Smooth muscle cell (in vitro differentiated cells): Measurements from ENCODE around the gene CRNKL1. TPM values are rescaled to one million over a fixed set of nuclear protein-coding genes. Genes with fewer than 3 reads are reported as not detected.

ENCODE experiments used
- DNase-seq: peaks from one replicate; lab custom pipeline; 2025; ENCODE audit not compliant: unreplicated experiment; lab: John Stamatoyannopoulos, UW
- H2AFZ ChIP-seq: fragments of 200-600 bp; sonication (generic); 2 replicates; pipeline ENCODE4 v1.6.0; 2016; ENCODE audit warnings: antibody characterized with exemption, low read depth, mild to moderate bottlenecking
- H3F3A ChIP-seq: fragments of 200-600 bp; sonication (generic); 2 replicates; pipeline ENCODE4 v1.6.0; 2017; ENCODE audit warnings: antibody characterized with exemption, low read depth
- H3K27ac ChIP-seq: fragments of 200-600 bp; sonication (generic); 2 replicates; pipeline ENCODE4 v1.5.1; 2016; ENCODE audit warnings: low read depth, mild to moderate bottlenecking
- H3K27me3 ChIP-seq: fragments of 200-600 bp; sonication (generic); 2 replicates; pipeline ENCODE4 v1.6.1; 2016; ENCODE audit warnings: low read depth, mild to moderate bottlenecking
- H3K36me3 ChIP-seq: fragments of 200-600 bp; sonication (generic); 2 replicates; pipeline ENCODE4 v1.5.1; 2016; ENCODE audit warnings: low read depth
- H3K4me1 ChIP-seq: fragments of 200-600 bp; sonication (generic); 2 replicates; pipeline ENCODE4 v1.5.1; 2016; ENCODE audit warnings: low read depth
- H3K4me2 ChIP-seq: fragments of 200-600 bp; sonication (generic); 2 replicates; pipeline ENCODE4 v1.6.0; 2016; ENCODE audit warnings: mild to moderate bottlenecking
- H3K4me3 ChIP-seq: fragments of 200-600 bp; sonication (generic); 2 replicates; pipeline ENCODE4 v1.5.1; 2016; ENCODE audit warnings: mild to moderate bottlenecking
- H3K79me2 ChIP-seq: fragments of 200-600 bp; sonication (generic); 2 replicates; pipeline ENCODE4 v1.6.0; 2016; ENCODE audit warnings: low read depth, mild to moderate bottlenecking
- H3K9ac ChIP-seq: fragments of 200-600 bp; sonication (generic); 2 replicates; pipeline ENCODE4 v1.6.0; 2016; ENCODE audit warnings: low read depth
- H3K9me3 ChIP-seq: fragments of 200-600 bp; sonication (generic); replicated peaks from 2 replicates; pipeline ENCODE4 v1.5.1; 2016; ENCODE audit warnings: low read depth
- H4K20me1 ChIP-seq: fragments of 200-600 bp; sonication (generic); 2 replicates; pipeline ENCODE4 v1.6.0; 2016; ENCODE audit warnings: low read depth
- CTCF ChIP-seq: fragments of 200-600 bp; sonication (generic); IDR thresholded peaks from 2 replicates; pipeline ENCODE4 v1.5.1; 2017; ENCODE audit warnings: borderline replicate concordance, mild to moderate bottlenecking, antibody characterized with exemption; ENCODE audit not compliant: insufficient read depth, poor library complexity, severe bottlenecking
- WGBS: methylation state at CpG from one replicate; pipeline ENCODE4 v1.1.7; 2016; ENCODE audit warnings: low lambda C conversion rate; 5-methylcytosine and 5-hydroxymethylcytosine counted together
- polyA plus RNA-seq: library from polyadenylated mRNA; unstranded; fragments of >200 nt; fragmentation: Nextera tagmentation; extraction: Ambion mirVana; gene quantifications from 2 replicates; pipeline ENCODE4 v1.2.1, GENCODE V29; 2016
- total RNA-seq: library from RNA; depleted of rRNA; stranded (reverse); fragments of >200 nt; gene quantifications from 2 replicates; pipeline ENCODE4 v1.2.3, GENCODE V29; 2014

Gene CRNKL1
- total and polyA plus RNA-seq, 2 experiments from 2014 or later, result 12.3 to 26.0 TPM

GRCh38 chr20:20017844-20018185 is 34.5 kb downstream of the CRNKL1 start:
- Histone ChIP-seq H3F3A (no peaks in the 10 kb centered on the region), H3K4me1 (peaks cover 10% of the 10 kb centered on the region), H3K9ac (peak overlapping the region; percentile 97), H3K36me3 (no peaks in the 10 kb centered on the region), H3K27ac (peak overlapping the region; percentile 71), H4K20me1 (peaks cover 19% of the 10 kb centered on the region), H3K27me3 (no peaks in the 10 kb centered on the region), H3K79me2 (peaks cover 56% of the 10 kb centered on the region), H3K4me3 (peak overlapping the region; percentile 100), H3K9me3 (no peaks in the 10 kb centered on the region), H3K4me2 (peak overlapping the region; percentile 100), H2AFZ (peak overlapping the region; percentile 96)
- 11% methylated on average over 17 of the region's 17 CpGs for WGBS
- DNase-seq, result no peak
- TF ChIP-seq CTCF, result peak; percentile 11

GRCh38 chr20:20017001-20017843 is 35.0 kb downstream of the CRNKL1 start, which contains the start of gene NAA20:
TSS of gene NAA20 (plus strand) at chr20:20017362. CDS start at chr20:20017397, 35 bp downstream.
- Histone ChIP-seq H3K36me3 (no peaks in the 10 kb centered on the region), H3K4me2 (peak within 1 kb of the TSS; percentile 100), H3K27ac (peak within 1 kb of the TSS; percentile 71), H3K27me3 (no peaks in the 10 kb centered on the region), H3K4me1 (peaks cover 10% of the 10 kb centered on the region), H3F3A (no peaks in the 10 kb centered on the region), H3K9me3 (no peaks in the 10 kb centered on the region), H3K9ac (peak within 1 kb of the TSS; percentile 97), H2AFZ (peak within 1 kb of the TSS; percentile 96), H4K20me1 (peaks cover 13% of the 10 kb centered on the region), H3K4me3 (peak within 1 kb of the TSS; percentile 100), H3K79me2 (peaks cover 50% of the 10 kb centered on the region)
- DNase-seq, result peak; percentile 66
- TF ChIP-seq CTCF, result peak; percentile 43
- under 1% methylated on average over 76 of the region's 81 CpGs for WGBS

- H3K36me3 ChIP-seq, result no peaks in the 10 kb centered on the region
- no peak overlapping the region for H3K9ac ChIP-seq
- TF ChIP-seq CTCF, result no peak
- H3K4me2 ChIP-seq, result no peak overlapping the region
- 73% methylated on average over 2 of the region's 2 CpGs for WGBS
- H3K4me3 ChIP-seq, result no peak overlapping the region
- DNase-seq, result no peak
- H2AFZ ChIP-seq, result no peak overlapping the region
- no peaks in the 10 kb centered on the region for H3K9me3 ChIP-seq
- H3F3A ChIP-seq, result peaks cover 5% of the 10 kb centered on the region
- H3K4me1 ChIP-seq, result peaks cover 10% of the 10 kb centered on the region
- H3K27me3 ChIP-seq, result no peaks in the 10 kb centered on the region
- H3K27ac ChIP-seq, result no peak overlapping the region
- peaks cover 26% of the 10 kb centered on the region for H3K79me2 ChIP-seq
- H4K20me1 ChIP-seq, result no peaks in the 10 kb centered on the region
These were observed 37.6 kb downstream of the CRNKL1 start for GRCh38 chr20:20014659-20015058.
